HCT116 (cell line): ENCODE data around the gene AHCTF1. TPM values are rescaled to one million over a fixed set of nuclear protein-coding genes. Genes with fewer than 3 reads are reported as not detected.

ENCODE experiments used
- ATAC-seq: fragments of 200-7000 bp; cut with Tn5 transposase; 2 replicates; pipeline ENCODE4 v1.9.1; 2020; ENCODE audit warnings: mild to moderate bottlenecking, moderate library complexity
- BruUV-seq: library from RNA; stranded (reverse); fragments of 400-500 nt; replicated peaks from 2 replicates; lab custom pipeline; 2021; lab: Mats Ljungman, UMichigan
- CTCF ChIA-PET: fragments of 300-600 bp; sonication (Branson Sonifier 250); formaldehyde crosslinking; loops from one replicate; lab custom pipeline; 2021; ENCODE audit warnings: antibody characterized with exemption; lab: Charles Lee
- POLR2A ChIA-PET: fragments of 300-600, 350-600 bp; sonication (Branson Sonifier 250); formaldehyde crosslinking; loops from one replicate; lab custom pipeline; 2021; ENCODE audit warnings: antibody characterized with exemption; lab: Charles Lee
- RAD21 ChIA-PET, 2 experiments: fragments of 300-600 bp; sonication (Branson Sonifier 250); formaldehyde crosslinking; loops; one replicate each; lab custom pipeline; 2023; ENCODE audit warnings: low total read pairs in 2 of 2; ENCODE audit not compliant: uncharacterized antibody in 2 of 2, unreplicated experiment in 2 of 2, low non-redundant PET in 1 of 2; lab: Charles Lee
- DNase-seq: peaks from one replicate; pipeline ENCODE4 v3.0.0-alpha.2; 2010; ENCODE audit warnings: low read depth, low spot score
- H2AFZ ChIP-seq: fragments of 200-600 bp; shearing (Covaris generic), sonication (generic); 2 replicates; pipeline ENCODE4 v1.6.1; 2017; ENCODE audit warnings: low read depth, mixed run types, mixed read lengths, antibody characterized with exemption, low read length; ENCODE audit not compliant: poor library complexity, severe bottlenecking
- H3K27ac ChIP-seq: 2 replicates; pipeline ENCODE4 v1.5.1; 2012; ENCODE audit warnings: low read depth, low read length
- H3K27me3 ChIP-seq: fragments of 200-600 bp; sonication (generic); 2 replicates; pipeline ENCODE4 v1.6.1; 2016; ENCODE audit warnings: mixed run types, low read length, mixed read lengths; ENCODE audit not compliant: insufficient read depth
- H3K36me3 ChIP-seq, 2 experiments: fragments of 200-500 bp in 1 of 2; fragments of 200-600 bp in 1 of 2; sonication (Bioruptor generic) in 1 of 2; sonication (generic) in 1 of 2; 2 replicates each; pipeline versions ENCODE4 v1.5.1 to v1.6.1; 2014 to 2016; ENCODE audit warnings: low read length in 2 of 2, inconsistent platforms in 1 of 2, mixed read lengths in 1 of 2, mixed run types in 1 of 2; ENCODE audit not compliant: insufficient read depth in 2 of 2, control insufficient read depth in 1 of 2
- H3K4me1 ChIP-seq, 2 experiments: fragments of 200-600 bp in 1 of 2; sonication (generic) in 1 of 2; 2 replicates each; pipeline versions ENCODE4 v1.5.1 to v1.6.1; 2012 to 2017; ENCODE audit warnings: low read length in 2 of 2, inconsistent platforms in 1 of 2, mild to moderate bottlenecking in 1 of 2, mixed read lengths in 1 of 2, mixed run types in 1 of 2, moderate library complexity in 1 of 2; ENCODE audit not compliant: insufficient read depth in 2 of 2, control insufficient read depth in 1 of 2
- H3K4me2 ChIP-seq: fragments of 200-600 bp; sonication (generic); 2 replicates; pipeline ENCODE4 v1.6.1; 2017; ENCODE audit warnings: mixed run types, low read length, mixed read lengths
- H3K4me3 ChIP-seq, 2 experiments: fragments of 200-600 bp in 1 of 2; sonication (generic) in 1 of 2; replicated peaks in 1 of 2; 2 replicates each; pipeline ENCODE4 v1.5.1; 2011 to 2016; ENCODE audit warnings: low read length in 2 of 2, control low read depth in 1 of 2, low read depth in 1 of 2, mild to moderate bottlenecking in 1 of 2, mixed read lengths in 1 of 2, mixed run types in 1 of 2
- H3K79me2 ChIP-seq: fragments of 200-600 bp; sonication (generic); 2 replicates; pipeline ENCODE4 v1.6.1; 2017; ENCODE audit warnings: mild to moderate bottlenecking, mixed run types, low read length, moderate library complexity, mixed read lengths; ENCODE audit not compliant: insufficient read depth
- H3K9ac ChIP-seq: fragments of 200-600 bp; sonication (generic); 2 replicates; pipeline ENCODE4 v1.6.1; 2016; ENCODE audit warnings: low read length, mixed read lengths
- H3K9me2 ChIP-seq: fragments of 200-600 bp; sonication (generic), shearing (Covaris generic); 2 replicates; pipeline ENCODE4 v1.6.1; 2017; ENCODE audit warnings: mixed run types, mild to moderate bottlenecking, moderate library complexity; ENCODE audit not compliant: insufficient read depth
- H3K9me3 ChIP-seq, 2 experiments: fragments of 200-500 bp in 1 of 2; fragments of 200-600 bp in 1 of 2; sonication (Bioruptor generic) in 1 of 2; sonication (generic) in 1 of 2; 2 replicates each; pipeline ENCODE4 v1.6.1; 2014 to 2017; ENCODE audit warnings: low read length in 2 of 2, mixed read lengths in 2 of 2, inconsistent platforms in 1 of 2, low read depth in 1 of 2, mild to moderate bottlenecking in 1 of 2, mixed run types in 1 of 2, moderate library complexity in 1 of 2; ENCODE audit not compliant: control insufficient read depth in 1 of 2, insufficient read depth in 1 of 2
- H4K20me1 ChIP-seq: fragments of 200-600 bp; sonication (generic), shearing (Covaris generic); 2 replicates; pipeline ENCODE4 v1.6.1; 2017; ENCODE audit warnings: mixed run types, mild to moderate bottlenecking, moderate library complexity; ENCODE audit not compliant: insufficient read depth
- ATF3 ChIP-seq: IDR thresholded peaks from 2 replicates; pipeline ENCODE4 v1.6.1; 2012
- CBX3 ChIP-seq: IDR thresholded peaks from 2 replicates; pipeline ENCODE4 v1.6.1; 2012; ENCODE audit warnings: low read depth
- CEBPB ChIP-seq: IDR thresholded peaks from 2 replicates; pipeline ENCODE4 v1.6.1; 2012; ENCODE audit warnings: low read depth
- EGR1 ChIP-seq: IDR thresholded peaks from 2 replicates; pipeline ENCODE4 v1.6.1; 2012; ENCODE audit warnings: low read depth
- ELF1 ChIP-seq: IDR thresholded peaks from 2 replicates; pipeline ENCODE4 v1.6.1; 2012; ENCODE audit warnings: low read depth, borderline replicate concordance
- EZH2 ChIP-seq: fragments of 200-600 bp; sonication (generic); IDR thresholded peaks from 2 replicates; pipeline ENCODE4 v1.6.1; 2017; ENCODE audit warnings: antibody characterized with exemption, mixed run types
- FOSL1 ChIP-seq: IDR thresholded peaks from 2 replicates; pipeline ENCODE4 v1.6.1; 2012; ENCODE audit warnings: low read depth
- JUND ChIP-seq: IDR thresholded peaks from 2 replicates; pipeline ENCODE4 v1.6.1; 2012
- MAX ChIP-seq: IDR thresholded peaks from 2 replicates; pipeline ENCODE4 v1.6.1; 2012
- POLR2A ChIP-seq: IDR thresholded peaks from 2 replicates; pipeline ENCODE4 v1.7.0; 2011; ENCODE audit warnings: borderline replicate concordance; ENCODE audit not compliant: insufficient read depth, insufficient read length; ENCODE audit errors: extremely low read depth
- POLR2AphosphoS5 ChIP-seq: IDR thresholded peaks from 2 replicates; pipeline ENCODE4 v1.6.1; 2011; ENCODE audit warnings: mild to moderate bottlenecking, low read depth, low read length, moderate library complexity
- RAD21 ChIP-seq: IDR thresholded peaks from 2 replicates; pipeline ENCODE4 v1.6.1; 2012; ENCODE audit warnings: low read depth, mild to moderate bottlenecking
- REST ChIP-seq: IDR thresholded peaks from 2 replicates; pipeline ENCODE4 v1.6.1; 2012; ENCODE audit warnings: low read depth
- SIN3A ChIP-seq: IDR thresholded peaks from 2 replicates; pipeline ENCODE4 v1.6.1; 2012; ENCODE audit warnings: low read depth
- SP1 ChIP-seq: IDR thresholded peaks from 2 replicates; pipeline ENCODE4 v1.6.1; 2012; ENCODE audit warnings: low read depth
- SRF ChIP-seq: IDR thresholded peaks from 2 replicates; pipeline ENCODE4 v1.6.1; 2012; ENCODE audit warnings: low read depth
- TCF7L2 ChIP-seq: IDR thresholded peaks from 2 replicates; pipeline ENCODE4 v1.7.0; 2011; ENCODE audit warnings: borderline replicate concordance, inconsistent platforms; ENCODE audit not compliant: insufficient read depth, insufficient read length; ENCODE audit errors: extremely low read depth
- YY1 ChIP-seq: IDR thresholded peaks from 2 replicates; pipeline ENCODE4 v1.6.1; 2011; ENCODE audit warnings: low read length, low read depth, moderate library complexity, mild to moderate bottlenecking; ENCODE audit not compliant: insufficient replicate concordance; ENCODE audit errors: extremely low read depth
- ZFX ChIP-seq: fragments of 450-650 bp; IDR thresholded peaks from 2 replicates; pipeline ENCODE4 v1.6.1; 2017
- ZNF274 ChIP-seq: fragments of 200-500 bp; sonication (Bioruptor generic); IDR thresholded peaks from 2 replicates; pipeline ENCODE4 v1.6.1; 2014; ENCODE audit warnings: mild to moderate bottlenecking, low read depth, low read length, inconsistent platforms
- intact Hi-C: fragments of 100-400 bp; cut with micrococcal nuclease; formaldehyde crosslinking; loops from 2 replicates; pipeline ENCODE4 v1.10.0; 2022
- total RNA-seq: library from RNA; stranded (reverse); gene quantifications from one replicate; pipeline ENCODE4 v1.2.1, GENCODE V29; 2021; ENCODE audit not compliant: unreplicated experiment

Gene AHCTF1
- total RNA-seq, 1 experiment from 2014 or later = 56.2 TPM

GRCh38 chr1:246803883-246804282 is 127.9 kb downstream of the AHCTF1 start:
- Histone ChIP-seq H2AFZ (no peak overlapping the region), H3K36me3 (no peaks in the 10 kb centered on the region), H3K27ac (no peak overlapping the region), H3K4me3 (no peak overlapping the region), H3K9me2 (no peaks in the 10 kb centered on the region), H3K4me2 (no peak overlapping the region)
- POLR2A ChIA-PET = no interaction called here
- no TSS peak for BruUV-seq
- no peak for DNase-seq
- TF ChIP-seq POLR2A = no peak
- no peak for TF ChIP-seq SIN3A
- no peak for TF ChIP-seq SP1
- TF ChIP-seq, all 23 proteins: peak for 0
- Histone ChIP-seq H4K20me1 (no peaks in the 10 kb centered on the region), H3K9me3 (no peaks in the 10 kb centered on the region), H3K4me1 (no peaks in the 10 kb centered on the region), H3K27me3 (no peaks in the 10 kb centered on the region), H3K9ac (no peak overlapping the region), H3K79me2 (no peaks in the 10 kb centered on the region)
- CTCF ChIA-PET = no interaction called here
- intact Hi-C loops = loop anchor here (10.0 kb wide), 1 partner anchor 271 kb away; the partner anchor contains the start of gene ZNF670
- no peak for ATAC-seq
- RAD21 ChIA-PET = no interaction called here

- Histone ChIP-seq H3K27me3 (no peaks in the 10 kb centered on the region), H2AFZ (no peak overlapping the region), H4K20me1 (no peaks in the 10 kb centered on the region), H3K4me2 (no peak overlapping the region), H3K9ac (no peak overlapping the region), H3K4me1 (no peaks in the 10 kb centered on the region), H3K9me2 (no peaks in the 10 kb centered on the region), H3K27ac (no peak overlapping the region), H3K36me3 (no peaks in the 10 kb centered on the region), H3K9me3 (no peaks in the 10 kb centered on the region), H3K4me3 (no peak overlapping the region), H3K79me2 (no peaks in the 10 kb centered on the region)
- intact Hi-C loops = loop anchor here (10.0 kb wide), 1 partner anchor 271 kb away; the partner anchor contains the start of gene ZNF670
- ChIA-PET RAD21 (no interaction called here), POLR2A (no interaction called here), CTCF (no interaction called here)
- BruUV-seq = no TSS peak
- DNase-seq (no peak), ATAC-seq (no peak)
- TF ChIP-seq CBX3 (no peak), POLR2AphosphoS5 (no peak), SRF (no peak), CEBPB (no peak), ATF3 (no peak), RAD21 (no peak), ZNF274 (no peak), REST (no peak), EZH2 (no peak), MAX (no peak), YY1 (no peak), EGR1 (no peak), JUND (no peak), SP1 (no peak), ZFX (no peak), ELF1 (no peak), FOSL1 (no peak), TCF7L2 (no peak), POLR2A (no peak), SIN3A (no peak)
These were observed 128.4 kb downstream of the AHCTF1 start for GRCh38 chr1:246803373-246803772.
